H54 (cell line): Measurements from ENCODE around the gene RIMBP2.

Experiments used
- DNase-seq: peaks from one replicate; pipeline ENCODE4 v3.0.0; 2011; ENCODE audit warnings: low spot score, mixed read lengths; ENCODE audit not compliant: insufficient read length
- FAIRE-seq: peaks from 3 replicates; lab custom pipeline; 2011; peaks lifted over from hg19 to GRCh38; lab: Jason Lieb, UNC
- POLR2A ChIP-seq: IDR thresholded peaks from 2 replicates; pipeline ENCODE4 v1.6.1; 2011; ENCODE audit warnings: low read depth, mild to moderate bottlenecking, low read length

RIMBP2 gene

DNA sequence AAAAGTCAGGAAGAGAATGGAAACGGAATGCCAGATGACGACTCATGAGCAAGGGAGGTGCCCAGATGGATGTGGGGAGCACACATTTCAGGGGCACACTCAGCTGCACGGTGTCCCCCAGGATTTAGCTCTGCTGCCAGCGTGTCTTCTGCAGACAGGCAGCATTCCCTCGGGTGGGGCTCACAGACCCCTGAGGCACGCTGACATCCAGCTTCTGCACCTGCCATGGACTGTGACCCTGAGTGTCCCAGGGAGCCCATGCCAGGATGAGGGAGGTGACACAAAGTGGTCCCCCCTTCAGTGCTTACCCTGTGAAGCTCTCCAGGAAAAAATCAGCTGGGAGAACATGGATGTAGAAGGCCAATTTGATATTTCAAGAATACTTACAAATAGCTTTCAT, 294.2 kb downstream of the RIMBP2 start:
- TF ChIP-seq POLR2A, result no peak
- no peak for DNase-seq
- FAIRE-seq, result no peak

DNA sequence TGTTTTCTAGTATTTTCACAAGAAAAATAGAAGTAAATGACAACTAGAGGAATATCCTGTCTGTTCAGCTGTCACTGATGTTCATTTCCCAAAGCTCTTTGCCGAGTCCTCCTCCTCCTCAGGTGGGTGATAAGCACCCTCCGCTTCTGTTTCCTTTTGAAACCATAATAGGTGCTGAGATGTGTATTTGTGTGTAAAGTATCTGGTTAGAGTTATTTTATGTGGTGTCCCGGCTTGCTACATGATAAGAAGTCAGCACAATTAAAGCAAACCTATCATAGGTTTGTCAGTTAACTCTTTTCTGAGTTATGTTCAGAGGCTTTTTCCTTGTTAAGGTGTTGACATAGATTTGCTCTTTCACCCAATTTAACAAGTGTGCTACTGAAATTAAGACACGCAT, 296.0 kb downstream of the RIMBP2 start:
- no peak for DNase-seq
- TF ChIP-seq POLR2A, result no peak
- FAIRE-seq, result no peak

DNA sequence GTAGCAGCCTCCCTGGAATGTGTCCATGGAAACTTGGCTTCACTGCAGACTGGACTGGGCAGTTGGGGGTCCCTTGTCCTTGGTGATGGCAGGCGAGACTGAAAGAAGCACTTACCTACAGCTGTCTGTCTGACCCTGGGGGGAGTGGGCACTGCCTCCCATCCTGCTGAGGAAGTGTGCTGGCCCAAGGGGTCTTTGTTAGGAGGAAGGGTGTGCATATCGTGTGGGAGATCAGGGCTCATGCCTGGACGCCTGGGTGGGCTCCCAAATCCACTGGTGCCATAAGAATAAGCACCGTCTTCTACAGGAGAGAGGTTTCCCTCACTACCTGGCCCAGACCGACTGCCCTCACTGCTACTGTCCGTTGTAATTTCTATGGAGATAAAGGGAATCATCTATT, 297.0 kb downstream of the RIMBP2 start:
- FAIRE-seq (no peak), DNase-seq (no peak)
- TF ChIP-seq POLR2A, result no peak

DNA sequence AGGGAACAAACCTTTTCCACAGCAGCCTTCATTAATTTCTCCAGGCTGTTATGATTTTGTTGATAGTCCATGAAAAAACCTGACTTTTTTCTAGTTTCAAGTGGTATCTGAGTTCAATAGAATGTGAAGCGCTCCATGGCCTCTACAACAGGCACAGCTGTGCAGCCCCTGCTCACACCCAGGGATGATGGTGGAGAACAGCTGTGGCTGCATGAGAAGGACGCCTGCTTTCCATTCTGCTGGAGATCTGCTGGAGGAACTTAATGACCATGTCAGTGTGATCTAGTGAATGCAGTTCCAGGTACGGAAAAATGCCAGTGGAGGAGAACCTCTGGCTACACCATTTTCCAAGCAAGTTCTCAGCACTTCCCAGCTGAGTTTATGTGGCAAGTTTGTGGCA, 297.8 kb downstream of the RIMBP2 start:
- FAIRE-seq (no peak), DNase-seq (no peak)
- TF ChIP-seq POLR2A, result no peak

DNA sequence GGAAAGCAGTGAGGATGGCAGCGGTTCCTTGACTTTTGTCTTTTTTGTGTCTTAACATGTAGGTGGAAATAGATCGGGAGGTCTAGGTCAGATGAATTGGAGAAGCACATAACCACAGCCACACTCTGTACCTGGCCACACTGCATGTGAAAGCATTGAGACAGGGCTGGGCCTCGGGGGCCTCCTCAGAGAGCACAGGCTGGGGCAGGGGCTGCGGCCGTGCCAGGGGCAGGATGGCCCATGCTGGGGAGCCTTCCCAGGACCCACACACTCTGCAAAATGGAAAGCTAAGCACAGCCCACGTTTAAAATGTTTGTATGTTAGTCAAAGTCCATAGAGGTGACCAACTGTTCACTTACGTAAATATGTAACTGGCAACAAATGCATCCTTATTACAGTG, 301.7 kb downstream of the RIMBP2 start:
- no peak for TF ChIP-seq POLR2A
- DNase-seq (no peak), FAIRE-seq (no peak)

DNA sequence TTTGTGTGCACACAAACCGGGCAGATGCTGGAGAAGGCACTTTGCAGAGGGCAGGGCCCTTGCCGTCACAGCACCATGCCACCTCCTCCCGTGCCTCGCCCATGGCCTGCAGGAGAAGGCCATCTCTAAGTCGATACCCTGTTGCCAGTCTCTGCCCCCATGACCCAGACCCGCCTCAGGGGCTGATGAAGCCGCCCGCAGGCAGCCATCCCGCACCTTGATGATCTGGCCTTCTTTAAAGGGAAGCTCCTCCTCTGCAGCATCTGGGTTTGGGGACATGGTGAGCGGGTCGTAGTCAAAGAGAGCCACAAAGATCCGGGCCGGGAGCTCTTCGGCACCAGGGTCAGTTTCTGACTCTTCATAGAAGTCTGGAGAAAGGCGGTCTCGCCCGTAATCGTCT, 302.2 kb downstream of the RIMBP2 start:
- no peak for DNase-seq
- no peak for FAIRE-seq
- TF ChIP-seq POLR2A, result no peak

DNA sequence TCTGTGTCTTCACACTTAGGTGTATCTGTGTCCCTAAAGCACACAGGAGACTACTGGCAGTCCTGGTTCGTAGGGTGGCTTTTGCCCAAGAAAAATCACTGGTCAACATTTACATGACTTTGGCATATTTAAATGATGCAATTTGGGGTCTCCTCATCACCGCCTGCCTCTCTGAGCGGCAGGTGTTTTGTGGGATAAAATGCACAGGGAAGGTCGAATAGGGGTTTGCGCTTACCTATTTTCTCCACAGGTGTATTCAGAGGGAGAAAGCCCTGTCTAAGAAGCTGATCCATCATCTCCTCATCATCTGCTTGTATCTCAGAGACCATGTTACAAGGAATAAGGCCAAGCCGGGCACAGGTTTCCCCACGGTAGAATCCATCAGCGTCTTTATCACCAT, 303.7 kb downstream of the RIMBP2 start:
- FAIRE-seq, result no peak
- TF ChIP-seq POLR2A, result no peak
- no peak for DNase-seq

DNA sequence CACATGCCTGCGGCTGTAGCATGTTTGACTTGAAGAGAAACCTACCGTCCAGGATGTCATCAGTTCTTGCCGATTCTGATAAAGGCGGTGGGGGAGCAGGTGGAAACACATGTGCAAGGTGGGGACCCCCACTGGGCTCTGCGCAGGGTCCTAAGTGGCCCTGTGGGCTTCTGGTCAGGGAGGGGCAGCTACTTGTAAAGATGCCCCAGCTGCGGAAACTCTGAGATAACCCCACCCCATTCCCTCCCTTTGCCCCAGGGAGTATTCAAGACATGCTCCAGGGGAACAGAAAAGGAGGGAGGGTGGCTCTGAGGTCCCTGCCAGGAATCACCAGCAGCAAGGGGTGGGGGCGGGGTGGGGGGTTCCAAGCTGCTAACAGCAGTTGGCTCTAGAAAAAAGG, 310.8 kb downstream of the RIMBP2 start:
- DNase-seq (no peak), FAIRE-seq (no peak)

DNA sequence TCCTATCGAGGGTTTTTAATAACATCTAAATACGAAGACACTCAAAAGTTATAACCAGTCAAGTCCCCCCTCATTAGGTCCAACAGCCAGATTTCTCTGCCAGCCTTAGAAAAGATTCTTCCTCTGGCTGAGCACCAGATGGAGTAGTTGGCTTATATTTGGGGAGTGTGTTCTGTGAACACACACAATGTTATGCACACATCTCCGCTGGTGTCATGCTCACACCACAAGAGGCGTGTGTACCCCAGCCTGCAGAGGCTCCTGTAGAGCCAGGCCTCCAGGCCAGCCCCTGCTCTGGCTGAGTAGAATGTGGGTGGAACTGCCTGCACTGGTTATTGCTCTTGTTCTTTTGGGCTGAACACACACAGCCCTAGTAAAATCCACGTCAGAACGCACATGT, 314.4 kb downstream of the RIMBP2 start:
- FAIRE-seq (no peak), DNase-seq (no peak)
- TF ChIP-seq POLR2A, result no peak

More for the DNA sequence above, 310.8 kb downstream of the RIMBP2 start:
- TF ChIP-seq POLR2A, result no peak

DNA sequence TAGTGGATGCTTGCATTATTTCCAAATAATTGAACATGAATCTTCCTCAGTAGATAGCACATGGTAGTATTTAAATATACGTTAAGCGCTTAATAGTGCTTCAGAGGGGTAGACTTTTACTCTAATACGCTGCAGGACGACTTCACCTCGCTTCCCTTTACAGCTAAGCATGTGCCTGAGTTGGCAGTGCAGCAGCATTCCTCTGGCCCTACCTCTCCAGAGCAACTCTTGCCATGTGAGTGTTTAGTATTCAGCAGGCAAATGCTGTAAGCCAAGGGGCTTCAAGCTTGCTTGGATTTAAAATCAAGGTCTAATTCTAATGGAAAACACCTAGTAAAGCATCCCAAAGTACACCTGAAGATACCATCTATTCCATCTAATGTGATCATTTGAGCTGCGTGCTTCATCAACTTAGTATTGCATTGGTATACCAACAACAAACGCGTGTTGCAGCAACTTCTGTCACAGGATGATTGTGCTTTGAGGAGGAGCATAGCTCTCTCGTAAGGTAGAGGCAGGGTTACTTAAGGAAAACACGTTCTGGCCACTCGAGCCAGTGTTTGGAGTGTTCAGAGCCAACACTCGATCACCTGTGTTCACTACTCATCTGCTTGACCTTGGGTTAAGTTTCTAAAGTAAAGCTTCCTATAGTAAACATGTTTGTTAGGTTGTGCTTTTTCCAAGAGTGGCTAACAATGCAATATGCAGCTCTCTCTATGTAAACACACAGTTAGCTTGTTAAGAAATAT, 317.8 kb downstream of the RIMBP2 start:
- DNase-seq, result no peak
- TF ChIP-seq POLR2A, result no peak
- FAIRE-seq, result no peak

DNA sequence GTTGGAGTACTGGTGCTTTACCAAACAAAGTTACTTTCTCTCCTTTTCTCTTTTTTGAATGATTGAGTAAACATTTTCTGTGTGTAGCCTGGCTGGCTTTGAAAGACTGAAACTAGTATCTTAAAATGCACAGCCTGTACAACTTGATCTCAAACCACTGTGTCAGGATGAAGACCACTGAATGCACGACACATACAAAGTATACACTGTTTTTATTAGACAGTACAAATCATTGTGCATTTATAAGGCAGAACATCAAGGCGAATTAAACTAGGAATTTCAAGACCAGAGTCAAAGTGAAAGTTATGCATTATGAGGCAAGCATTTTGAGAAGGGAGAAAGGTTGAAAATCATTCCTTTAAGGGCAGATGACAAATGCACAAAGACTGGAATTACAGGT, 319.4 kb downstream of the RIMBP2 start:
- DNase-seq (no peak), FAIRE-seq (no peak)
- no peak for TF ChIP-seq POLR2A

DNA sequence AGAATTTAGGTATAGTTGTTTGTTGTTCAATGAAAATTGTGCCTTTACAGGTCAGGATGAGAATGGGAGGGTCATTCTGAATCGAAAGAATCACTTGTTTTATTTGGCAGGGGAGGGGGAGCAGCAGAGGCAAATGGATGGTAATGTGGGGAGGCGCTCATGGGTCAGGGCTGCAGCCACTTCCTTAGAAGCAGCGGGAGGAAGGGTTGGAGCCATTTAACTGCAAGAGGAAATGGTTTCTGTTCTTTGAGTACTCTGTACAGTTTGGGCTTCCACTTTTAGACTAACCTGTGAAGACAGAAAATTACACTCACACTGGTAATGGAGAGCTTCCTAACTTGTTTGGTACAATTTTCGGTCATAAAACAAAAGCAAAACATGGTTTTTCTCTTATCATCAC, 321.2 kb downstream of the RIMBP2 start:
- no peak for FAIRE-seq
- no peak for DNase-seq
- no peak for TF ChIP-seq POLR2A

DNA sequence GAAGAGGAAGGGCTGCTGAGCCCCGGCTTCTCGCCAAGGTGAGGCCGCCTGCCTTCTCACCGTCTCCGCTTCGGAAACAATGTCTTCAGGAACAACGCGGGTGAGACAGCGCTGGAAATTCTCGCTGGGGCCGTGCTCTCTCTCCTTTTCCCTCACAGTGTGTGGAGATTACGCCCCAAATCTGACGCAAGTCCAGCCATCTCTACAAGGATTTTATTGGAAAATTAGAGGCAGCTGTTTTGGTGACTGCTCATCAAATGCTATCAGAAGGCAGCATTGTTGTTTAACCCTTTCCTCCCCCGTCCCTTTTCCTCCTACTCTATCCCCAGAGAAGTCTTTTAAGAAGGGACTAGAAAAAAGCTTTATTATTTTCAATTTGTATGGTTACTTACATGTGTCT, 324.9 kb downstream of the RIMBP2 start:
- no peak for TF ChIP-seq POLR2A
- FAIRE-seq, result no peak
- no peak for DNase-seq

DNA sequence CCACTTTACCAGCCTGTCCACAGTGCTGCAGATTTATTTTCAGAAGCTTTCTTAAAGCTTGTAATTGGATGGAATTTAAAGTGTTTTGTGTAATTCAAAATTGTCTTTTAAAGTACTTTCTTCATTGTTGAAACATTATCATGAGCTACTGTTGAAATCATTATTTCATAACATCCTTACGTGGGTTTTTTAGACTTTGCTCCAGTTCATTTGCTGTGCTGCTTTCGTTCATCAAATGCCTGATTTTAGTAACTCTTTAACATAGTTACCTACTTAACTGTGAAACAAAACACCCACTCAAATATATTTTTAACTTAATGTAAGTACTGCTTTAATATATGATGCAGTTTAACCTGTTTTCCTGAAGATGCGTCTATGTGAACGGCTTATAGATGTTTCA, 330.9 kb downstream of the RIMBP2 start:
- no peak for TF ChIP-seq POLR2A
- FAIRE-seq, result no peak
- no peak for DNase-seq

DNA sequence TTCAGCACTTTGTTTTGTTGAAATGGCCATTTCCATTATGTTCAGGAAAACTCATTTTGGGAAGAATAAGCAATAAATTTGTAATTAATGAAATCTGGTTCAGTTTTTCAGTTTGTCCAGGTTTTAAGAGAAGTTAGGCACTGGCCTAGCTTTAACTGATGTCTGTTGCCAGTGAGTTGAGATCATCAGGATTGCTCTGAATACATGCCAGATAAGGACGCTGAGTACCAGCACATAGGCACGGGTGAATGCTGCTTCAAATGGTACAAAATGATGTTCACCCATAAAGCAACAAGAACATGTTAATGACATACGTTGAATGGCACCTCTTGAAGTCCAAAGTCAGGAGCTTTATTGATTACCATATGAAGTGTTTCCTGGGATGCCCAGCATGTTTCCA, 331.9 kb downstream of the RIMBP2 start:
- no peak for TF ChIP-seq POLR2A
- no peak for FAIRE-seq
- DNase-seq, result no peak

DNA sequence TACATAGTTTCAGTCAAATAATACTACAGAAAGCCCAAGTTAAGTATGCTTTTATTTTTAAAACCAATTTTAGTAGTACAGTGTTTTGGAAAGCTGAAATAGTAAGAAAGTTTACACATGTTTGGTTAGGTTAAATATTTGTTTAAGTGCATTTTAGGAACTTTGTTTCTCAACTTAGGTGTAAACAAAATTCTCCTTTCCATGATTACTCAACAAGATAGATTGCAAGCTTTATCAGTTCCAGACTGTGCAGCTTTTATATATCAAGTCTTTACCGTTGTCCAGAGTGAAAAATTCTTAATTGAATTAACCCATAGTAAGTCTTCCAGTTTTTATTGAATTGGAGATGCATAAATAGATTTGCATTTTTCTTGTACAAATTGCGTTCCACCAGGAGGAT, 333.3 kb downstream of the RIMBP2 start:
- no peak for FAIRE-seq
- no peak for TF ChIP-seq POLR2A
- DNase-seq, result no peak
